Stimulated activated CD4-positive, alpha-beta T cell treated with anti-CD3 and anti-CD28 coated beads, Interleukin-2, amount 100 ng/mL, for 4 hours (primary cell): ENCODE data around the gene ABCC8.

Experiments
- DNase-seq: peaks from one replicate; pipeline ENCODE4 v3.0.0-alpha.2; 2020; ENCODE audit warnings: low read depth

Gene ABCC8

DNA sequence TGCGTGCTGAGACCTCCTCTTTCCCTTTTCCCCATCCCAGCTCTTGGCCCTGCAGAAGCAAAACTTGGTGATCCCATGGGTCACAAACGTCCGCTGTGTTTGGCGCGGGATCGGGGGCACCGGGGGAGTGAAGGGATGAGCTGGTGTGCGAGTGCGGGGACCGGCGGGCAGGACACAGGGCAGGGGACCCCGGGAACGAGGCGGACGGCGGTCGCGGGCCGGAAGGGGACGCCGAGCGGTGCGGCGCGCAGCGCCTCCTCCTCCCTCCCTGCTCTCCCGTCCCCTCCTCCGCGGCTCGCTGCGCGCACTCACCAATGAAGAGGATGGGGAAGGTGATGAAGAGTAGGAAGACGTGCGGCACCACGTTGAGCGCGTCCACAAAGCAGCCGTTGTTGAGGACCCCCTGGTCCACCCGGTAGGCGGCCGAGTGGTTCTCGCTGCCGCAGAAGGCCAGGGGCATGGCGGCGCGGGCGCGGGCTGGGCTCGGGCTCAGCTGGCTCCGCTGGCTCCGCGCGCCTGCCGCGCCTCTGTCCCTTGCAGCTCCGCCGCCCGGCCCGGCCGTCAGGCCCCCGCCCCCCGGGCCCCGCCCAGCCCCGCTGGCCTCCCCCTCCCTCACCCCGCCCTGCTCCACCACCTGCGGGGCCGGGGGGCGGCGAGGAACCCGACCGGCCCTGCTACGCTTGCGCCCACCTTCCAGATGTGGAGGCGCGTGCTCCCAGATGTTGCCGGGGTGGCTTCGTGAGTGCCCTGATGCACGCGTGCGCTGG lies at the start of gene ABCC8:
ABCC8 (minus strand) TSS at position 529 of the 767 bp plus-strand sequence; CDS start at position 460, 69 bp downstream.
- no peak for DNase-seq

DNA sequence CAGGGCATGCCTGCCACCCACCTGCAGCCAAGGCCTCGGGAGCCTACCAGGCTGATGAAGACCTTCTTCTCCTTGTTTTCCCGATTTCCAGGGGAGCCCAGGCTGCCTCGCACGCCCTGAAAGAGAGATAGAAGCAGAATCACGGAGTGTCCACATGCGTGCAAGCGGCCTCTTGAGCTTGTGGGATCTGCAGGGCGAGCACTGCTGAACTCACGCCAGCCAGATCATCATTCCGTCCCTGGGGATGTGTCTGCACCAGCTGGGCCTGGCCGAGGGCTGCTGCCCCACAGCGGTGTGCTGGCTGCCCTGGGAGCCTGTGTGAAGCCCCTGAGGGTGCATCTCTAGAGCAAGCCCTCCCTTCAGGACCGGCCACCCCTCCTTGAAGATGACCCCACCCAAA lies 49.7 kb upstream of the ABCC8 start:
- DNase-seq = no peak

DNA sequence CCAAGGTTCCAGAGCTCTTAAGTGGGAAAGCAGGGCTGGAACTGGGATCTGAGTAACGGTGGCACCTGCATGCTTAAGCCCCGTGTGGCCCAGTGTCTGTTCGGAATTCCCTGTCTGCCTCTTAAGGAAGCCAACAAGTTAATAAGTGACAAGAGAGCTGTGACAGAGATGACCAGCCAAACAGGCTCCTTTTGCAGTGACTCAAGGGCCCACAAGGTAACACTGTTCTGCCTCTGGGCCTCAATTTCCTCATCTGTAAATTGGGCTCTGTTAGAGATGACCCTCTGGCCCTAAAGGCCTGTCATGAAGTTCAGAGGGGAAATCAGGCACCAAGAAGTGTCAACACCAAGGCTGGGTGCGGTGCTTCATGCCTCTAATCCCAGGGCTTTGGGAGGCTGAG lies 48.9 kb upstream of the ABCC8 start:
- no peak for DNase-seq

DNA sequence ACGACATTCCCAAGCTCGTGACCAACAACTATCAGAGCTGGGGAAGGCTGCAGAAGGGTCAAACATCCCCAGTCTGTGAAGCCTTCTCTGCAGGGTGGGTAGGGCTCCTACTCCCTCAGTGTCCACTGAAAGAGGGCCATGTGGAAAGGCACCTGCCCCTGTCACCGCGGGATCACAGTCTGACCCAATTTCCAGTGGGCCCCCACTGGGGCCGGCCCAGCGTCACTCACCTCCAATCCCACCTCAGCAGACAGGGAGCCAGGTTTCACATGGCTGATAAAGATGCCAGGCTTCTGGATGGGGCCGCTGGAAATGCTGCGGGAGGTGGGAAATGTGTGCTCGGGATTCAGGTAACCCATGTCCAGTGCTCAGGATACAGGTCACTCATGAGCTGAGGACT lies 47.6 kb upstream of the ABCC8 start:
- DNase-seq = no peak

DNA sequence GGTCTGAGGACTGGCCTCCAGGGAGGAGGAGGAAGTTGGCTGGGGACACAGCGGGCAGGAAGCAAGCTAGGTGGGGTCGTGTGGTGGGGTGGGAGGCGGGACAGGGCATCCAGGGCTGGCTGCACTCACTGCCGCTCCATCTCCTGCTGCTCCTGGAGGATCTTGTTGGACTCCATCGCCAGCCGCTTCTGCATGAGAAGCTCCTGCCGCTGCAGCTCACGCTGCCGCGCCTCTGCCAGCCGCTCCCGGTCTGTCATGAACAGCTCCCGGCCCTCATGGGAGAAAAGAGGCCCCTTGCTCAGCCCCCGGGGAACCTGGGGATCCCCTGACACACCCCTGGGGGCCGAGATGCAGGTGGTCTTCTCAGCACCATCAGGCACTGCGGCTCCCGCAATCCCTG lies 46.0 kb upstream of the ABCC8 start:
- DNase-seq = no peak

DNA sequence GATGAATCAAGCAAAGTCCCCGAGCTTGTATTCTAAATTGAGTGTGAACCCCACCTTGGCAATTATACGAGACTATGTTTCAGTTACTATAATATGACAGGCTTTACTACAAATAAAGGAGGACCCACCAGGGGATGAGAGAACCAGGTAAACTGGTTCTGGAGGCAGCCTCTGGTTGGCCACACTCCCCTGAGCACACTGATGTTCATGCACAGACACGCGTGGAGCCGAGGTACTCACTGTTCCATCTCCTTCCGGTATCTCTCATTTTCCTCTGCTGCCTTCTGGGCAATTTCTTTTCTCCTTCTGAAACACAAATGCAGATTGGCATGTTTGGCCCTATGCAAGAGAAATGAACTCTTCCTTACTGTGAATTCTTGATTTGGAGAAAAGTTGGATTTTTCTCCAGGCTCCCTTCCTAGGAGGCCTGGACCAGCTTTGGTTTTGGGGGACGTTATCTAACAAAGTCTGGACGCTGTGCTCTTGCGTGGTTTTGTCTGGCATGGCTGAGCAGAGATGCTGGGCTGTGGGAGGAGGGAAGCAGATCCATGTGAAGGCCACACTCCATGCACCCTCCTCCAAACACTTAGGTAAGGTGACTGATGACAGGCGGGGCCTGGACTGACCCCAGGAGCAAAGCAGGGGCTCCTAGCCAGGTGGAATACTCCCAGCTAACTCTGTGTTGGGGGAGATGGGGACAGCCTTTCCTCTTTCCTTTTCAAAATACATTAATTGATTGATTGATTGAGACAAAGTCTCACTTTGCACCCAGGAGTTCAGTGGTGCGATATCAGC lies 44.7 kb upstream of the ABCC8 start:
- no peak for DNase-seq

DNA sequence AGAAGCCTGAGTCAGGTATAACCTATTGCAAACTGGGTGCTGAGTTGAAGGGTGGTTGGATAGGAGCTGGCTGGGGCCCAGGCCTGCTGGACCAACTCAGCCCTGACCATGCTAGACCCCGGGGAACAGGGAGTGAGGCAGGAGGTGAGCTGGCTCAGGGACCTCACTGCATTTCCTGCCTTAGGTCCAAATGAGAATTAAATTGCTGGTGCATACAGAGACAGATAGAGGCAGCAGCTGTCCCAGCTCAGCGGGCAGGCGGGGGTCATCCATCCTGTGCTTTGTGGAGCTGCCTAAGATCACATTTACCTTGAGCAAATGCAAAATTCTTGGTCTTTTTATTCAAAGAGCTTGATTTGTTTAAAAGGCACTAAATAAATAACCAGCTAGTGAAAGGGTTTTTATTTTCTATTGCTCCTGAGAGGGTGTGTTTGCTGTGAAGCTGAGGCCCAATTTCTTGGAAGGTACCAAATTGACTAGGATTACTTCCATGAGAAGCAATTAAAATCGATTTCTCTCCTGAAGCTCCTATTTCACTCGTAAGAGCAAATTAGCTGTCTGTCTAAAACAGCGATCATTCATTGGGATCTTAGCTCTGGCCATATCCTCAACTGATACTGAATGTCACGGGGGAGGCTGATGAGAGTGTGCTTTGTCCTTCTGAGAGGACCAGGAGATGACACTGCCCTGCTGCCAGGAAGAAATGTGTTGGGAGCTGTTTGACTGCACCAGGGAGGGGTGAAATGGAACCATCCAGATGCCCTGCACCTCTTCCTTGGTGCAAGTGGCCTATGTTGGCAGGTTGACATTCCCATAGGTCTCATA lies 42.6 kb upstream of the ABCC8 start:
- DNase-seq = no peak

DNA sequence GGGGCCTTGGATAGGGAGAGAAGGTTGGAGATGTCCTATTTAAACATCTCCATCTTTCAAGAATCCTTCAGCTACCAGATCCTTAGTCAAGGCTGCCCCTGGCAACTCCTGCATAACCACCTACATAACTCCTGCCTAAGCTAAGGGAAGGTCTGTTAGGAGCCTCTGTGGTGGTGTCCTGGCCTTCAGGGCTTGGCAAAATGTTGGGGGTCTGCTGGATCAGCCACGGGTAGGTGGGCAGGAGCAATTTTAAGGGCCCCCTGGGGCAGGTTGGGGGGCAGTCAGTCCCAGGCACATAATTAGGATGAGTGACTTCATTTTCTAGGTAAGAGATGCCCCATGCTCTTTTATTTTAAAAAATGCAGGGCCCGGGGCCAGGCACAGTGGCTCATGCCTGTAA lies 41.7 kb upstream of the ABCC8 start:
- DNase-seq = no peak

DNA sequence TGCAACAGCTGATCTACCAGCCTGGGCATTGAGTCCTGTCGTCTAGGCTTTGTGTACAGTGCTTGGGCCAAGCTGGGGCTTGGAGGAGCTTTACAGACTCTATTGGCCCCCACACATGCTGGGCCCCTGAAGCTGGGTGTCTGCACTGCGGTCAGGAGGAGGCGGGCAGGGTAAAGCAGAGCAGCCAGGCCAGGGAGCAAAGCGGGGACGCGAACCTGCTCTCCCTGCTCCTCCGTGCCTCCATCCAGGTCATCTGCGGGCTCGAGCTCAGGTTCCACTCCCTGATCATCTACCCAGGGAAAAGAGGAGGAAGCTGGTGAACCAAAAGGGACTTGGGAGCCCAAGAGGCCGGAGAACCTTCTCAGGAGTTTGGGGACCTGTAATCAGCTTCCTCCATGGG lies 40.5 kb upstream of the ABCC8 start:
- no peak for DNase-seq

DNA sequence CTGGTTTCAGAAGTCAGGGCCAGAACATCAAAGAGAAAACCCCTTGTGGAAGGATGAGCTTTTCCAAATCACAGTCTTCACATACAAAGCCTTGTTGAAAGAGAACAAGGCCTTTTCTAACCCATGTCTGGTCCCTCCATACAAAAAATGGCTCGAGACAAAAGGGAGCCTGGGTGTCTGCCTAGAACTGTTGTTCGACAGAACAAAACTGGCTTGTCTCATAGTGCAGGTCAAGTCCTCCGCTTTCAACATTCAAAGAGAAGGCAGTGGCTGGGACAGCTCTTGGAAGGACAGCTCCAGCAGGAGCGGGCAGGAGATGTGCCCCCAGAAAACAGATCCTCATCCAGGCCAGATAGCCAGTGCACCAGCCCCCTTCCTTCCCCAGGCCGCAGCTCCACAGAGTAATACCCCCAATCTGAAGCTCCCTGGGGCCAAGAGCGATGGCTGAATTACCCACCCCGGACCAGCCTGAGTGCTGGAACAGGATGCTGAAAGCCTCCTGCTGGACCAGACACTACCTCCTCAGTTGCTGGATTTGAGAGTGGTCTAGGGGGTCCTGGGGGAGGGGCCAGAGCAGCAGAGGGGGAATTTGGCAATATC lies 40.0 kb upstream of the ABCC8 start:
- DNase-seq = no peak

DNA sequence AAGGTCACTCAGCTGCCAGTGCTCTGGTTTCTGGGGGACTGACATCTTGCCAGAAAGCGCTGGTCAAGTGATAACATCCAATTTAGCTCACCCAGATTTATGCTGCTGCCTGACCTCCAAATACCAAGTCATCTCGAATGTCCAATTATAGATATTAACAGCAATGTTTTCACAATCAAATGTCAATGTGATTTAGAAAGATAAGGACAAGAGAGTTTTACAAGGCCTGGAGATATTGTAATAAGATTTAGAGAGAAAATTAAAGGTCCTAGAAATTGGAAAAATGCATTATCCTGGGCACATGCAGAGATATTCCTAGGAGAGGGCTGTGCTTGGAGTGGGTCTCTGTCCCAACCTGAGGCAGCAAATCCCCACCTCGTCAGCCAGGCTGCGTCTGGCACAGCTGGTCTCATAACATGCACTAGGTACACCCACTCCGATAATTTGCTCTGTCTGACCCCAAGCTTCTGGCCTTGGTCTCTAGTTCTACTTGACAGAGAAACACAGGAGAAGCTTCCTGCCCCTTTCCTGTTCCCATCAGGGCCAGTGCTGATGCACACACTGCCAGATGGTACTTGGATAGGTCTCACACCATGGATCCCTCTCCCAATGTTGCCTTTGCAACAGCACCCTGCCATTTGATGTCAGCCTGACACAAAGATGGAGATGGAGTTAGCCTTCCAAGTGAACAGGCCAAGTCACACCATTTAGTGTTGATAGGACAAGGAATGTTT lies 39.0 kb upstream of the ABCC8 start:
- no peak for DNase-seq

DNA sequence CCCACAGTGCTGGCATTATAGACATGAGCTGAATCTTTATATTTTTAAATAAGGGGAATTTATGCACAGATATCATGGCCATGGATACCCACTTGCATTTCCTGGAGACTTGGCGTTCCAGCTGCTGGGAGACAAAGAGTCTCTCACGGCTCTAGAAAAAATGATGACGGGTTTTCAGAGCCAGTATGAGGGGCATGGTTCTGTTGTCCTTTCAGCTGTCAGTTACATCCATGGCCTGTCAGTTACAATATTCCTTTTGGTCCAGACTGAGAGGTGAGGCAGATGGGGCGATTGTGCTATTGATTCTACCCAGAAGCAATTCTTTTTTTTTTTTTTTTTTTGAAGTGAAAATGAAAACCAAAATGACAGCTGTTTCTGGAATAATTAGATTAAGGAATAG lies 37.8 kb upstream of the ABCC8 start:
- no peak for DNase-seq

DNA sequence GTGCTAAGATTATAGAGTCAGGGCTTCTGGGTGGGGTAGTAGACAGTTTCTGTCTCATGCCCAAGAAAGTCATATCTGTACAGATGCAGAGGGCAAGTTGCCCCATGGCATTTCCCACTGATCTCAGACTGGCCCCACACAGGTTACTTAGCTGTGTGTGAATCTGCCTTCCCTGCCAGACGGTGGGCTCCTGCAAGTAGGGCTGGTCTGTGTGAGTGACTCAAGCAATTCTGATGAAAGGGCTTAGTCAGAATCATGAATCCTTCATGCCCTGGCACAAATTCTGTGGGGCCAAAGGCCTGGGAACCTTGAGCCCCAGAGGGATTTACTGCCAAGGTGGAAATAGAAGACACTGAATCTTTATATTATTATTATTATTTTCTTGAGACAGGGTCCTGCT lies 37.2 kb upstream of the ABCC8 start:
- DNase-seq = no peak

DNA sequence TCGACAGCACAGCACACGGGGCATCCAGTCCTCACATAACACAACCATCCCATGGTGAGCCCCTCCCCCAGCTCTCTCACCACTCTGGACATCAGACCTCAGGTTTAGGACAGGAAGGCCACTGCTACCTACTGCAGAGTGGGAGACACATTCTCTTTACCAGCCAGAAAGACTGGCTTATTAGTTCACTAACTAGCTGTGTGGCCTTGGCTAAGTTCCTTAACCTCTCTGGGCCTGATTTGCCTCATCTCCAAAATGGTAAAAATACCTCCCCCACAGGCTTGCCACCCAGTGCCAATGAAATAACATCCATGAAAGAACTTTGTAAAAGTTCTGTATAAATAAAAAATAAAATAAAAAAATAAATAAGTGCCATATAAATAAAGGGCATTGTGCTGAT lies 35.5 kb upstream of the ABCC8 start:
- no peak for DNase-seq

DNA sequence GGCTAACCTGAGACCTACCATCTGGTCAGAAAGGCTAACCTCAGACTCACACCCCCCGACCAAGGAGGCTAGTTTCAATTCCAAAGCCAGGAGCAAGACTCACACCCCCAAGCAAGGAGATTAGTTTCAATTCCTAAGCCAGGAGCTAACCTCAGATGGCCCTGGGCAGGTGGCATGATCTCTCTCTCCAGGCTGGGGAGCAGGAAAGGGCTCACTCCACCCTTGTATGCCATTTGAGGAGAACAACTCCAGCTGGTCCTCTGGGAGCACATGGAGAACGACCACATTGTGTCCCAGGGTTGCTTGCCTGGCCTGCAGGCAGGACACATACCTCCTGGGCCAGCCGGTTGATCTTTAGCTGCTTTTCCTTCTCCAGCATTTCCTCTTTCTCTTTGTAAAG lies 34.9 kb upstream of the ABCC8 start:
- no peak for DNase-seq

DNA sequence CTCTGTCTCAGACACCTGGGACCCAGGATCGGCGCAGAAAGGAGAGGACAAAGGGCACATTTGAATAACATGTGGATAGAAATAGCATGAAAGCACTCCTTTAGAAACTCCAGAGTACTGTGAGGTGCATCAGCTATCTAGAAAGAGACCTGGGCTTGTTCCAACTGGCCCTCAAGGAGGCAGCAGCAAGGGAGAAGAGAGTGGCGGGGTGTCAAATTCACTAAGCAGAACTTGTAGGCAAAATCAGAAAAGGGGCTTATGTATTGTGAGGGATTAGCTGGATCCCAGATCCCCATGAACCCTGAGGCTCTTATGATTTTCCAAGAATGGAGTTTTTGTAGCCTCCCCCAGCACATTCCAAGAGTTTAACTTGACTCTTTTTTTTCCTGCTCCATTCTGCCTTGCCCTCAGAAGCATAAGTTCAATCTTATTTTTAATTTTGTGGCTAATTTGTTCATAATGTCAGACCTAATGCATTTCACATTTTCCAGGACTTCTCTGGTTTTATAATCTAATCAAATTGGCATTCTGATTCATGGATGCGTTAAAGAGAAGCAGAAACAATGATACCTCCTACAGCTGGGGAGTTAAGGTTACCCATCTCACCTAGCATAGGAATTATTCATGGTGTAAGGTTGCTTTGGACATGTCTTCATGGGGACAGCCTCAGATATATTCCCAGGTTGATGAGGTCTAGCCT lies 34.0 kb upstream of the ABCC8 start:
- DNase-seq = no peak

DNA sequence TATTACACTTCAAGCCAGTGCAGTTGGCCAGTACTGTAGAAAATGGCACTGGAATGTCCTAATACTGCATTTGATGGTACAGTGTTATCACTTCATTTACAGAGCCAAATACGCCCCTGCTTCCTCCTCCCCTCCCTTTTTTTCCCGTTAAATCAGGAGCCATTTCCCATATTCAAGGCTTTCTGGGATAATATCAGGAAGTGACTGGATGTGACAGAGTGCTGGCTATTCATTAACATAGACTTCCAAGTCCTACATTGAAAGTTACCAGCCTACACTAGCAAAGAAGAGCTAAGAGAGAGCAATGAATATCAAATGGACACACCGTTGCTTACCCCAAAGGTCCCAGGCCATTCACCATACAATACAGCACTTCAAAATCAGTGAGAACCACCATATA lies 32.1 kb upstream of the ABCC8 start:
- DNase-seq = no peak

DNA sequence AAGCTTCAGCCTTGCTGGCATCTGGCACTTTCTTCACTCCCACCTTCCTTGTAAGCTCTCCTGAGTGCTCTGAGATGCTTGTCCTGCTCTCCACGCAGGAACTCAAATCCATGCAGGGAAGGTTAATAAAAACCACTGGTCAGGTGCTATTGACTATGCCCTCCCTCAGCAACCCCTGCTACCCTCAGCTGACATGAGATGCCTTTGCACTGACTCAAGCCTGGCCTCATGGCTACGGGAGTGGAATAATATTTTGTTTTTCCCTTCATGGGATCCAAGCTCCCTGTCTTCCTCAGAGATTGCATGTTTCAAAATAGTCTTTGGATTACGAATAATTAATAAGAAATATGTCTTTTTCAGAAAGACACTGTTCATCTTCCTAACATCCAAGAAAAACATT lies 31.7 kb upstream of the ABCC8 start:
- no peak for DNase-seq

DNA sequence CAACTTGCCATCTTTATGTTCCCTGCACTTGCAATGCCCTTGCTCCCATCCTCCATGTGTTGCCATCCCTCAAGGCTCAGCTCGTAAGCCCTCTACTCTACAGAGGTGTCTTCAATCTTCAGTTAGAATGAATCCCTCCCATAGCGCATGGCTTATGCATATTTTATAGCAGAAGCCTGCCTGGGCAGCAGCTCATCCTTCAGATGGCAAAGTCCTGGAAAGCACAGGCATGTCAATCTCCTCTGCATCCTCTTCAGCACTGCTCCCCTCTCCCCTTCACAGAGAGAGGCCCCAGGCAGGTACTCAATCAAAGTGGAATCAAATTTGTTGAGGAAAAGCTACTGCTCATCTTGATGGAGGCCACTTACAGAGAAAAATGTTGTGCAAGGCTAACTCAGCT lies 31.1 kb upstream of the ABCC8 start:
- no peak for DNase-seq

DNA sequence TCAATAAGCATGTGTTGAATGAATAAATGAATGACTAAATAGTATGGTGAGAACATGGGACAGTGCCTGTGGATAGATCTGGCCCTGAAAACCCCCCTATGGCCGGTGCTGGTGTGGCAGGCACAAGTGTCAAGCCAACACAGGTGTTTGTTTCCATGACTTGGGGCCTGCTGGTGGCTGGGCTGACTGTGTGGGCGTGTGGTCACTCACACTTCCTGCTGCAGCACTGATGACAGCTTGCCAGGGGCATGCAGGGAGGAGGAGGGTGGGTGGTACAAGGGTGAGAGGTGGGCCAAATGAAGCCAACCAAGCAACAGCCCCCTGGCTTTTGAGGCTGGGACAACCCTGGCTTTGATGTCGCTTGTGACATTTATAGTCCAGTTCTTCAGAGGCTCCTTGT lies 30.3 kb upstream of the ABCC8 start:
- DNase-seq = no peak

DNA sequence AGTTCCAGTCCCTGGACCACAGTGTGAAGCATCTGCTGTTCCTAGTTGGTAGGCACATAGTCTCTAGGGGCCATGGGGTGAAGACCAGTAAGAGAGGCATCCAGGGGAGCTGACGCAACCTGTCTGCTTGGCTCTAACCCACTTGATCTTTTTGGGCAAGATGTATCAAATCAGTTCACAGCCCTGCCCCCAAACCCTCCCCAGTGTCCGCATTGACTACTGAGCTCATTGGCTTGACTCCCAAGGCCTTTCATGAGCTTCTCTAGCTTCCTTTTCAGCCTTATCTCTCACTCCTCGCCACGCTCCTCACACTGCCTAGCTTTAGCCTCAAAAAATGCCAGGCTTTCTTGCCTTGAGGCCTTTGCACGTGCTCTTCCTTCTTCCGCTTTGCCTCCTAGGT lies 29.7 kb upstream of the ABCC8 start:
- no peak for DNase-seq
